Right lobe of liver (tissue), 4 donors: Measurements from ENCODE around the gene LDLRAD4.

Source experiments
- POLR2A ChIP-seq: fragments of 450-650 bp; IDR thresholded peaks from one replicate; pipeline ENCODE4 v1.6.1; 2017; ENCODE audit warnings: antibody characterized with exemption, mild to moderate bottlenecking
- TF ChIP-seq, protein P1 (sequence below), 4 donors: fragments of 200-600 bp in 3 of 4; fragments of 450-650 bp in 1 of 4; IDR thresholded peaks; one replicate each; pipeline versions ENCODE4 v1.5.1 to v1.8.0; 2016 to 2022; ENCODE audit warnings: antibody characterized with exemption in 4 of 4, mild to moderate bottlenecking in 2 of 4
- donor health status: DM: no; HTN: no; CAD: no.
- donor health status: DM: no; HTN: no; CAD: no.
- donor health status: DM: no; HTN: yes; CAD: no.

DNA sequence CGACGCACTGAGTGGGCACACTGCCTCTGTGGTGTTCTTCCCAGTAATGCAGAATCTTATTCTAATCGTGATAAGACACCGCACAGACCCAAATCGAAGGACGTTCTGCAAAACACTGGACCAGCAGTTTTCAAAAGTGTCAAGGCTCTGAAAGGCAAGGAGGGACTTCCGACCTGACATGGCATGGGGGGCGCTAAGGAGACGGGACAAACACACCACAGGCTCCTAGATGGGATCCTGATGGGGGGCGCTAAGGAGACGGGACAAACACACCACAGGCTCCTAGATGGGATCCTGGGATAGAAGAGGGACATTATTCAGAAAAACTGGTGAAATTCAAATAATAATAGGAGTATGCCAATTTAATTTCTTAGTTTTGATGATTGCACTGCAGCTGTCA, 191.4 kb downstream of the LDLRAD4 start:
- TF ChIP-seq, protein P1, sequence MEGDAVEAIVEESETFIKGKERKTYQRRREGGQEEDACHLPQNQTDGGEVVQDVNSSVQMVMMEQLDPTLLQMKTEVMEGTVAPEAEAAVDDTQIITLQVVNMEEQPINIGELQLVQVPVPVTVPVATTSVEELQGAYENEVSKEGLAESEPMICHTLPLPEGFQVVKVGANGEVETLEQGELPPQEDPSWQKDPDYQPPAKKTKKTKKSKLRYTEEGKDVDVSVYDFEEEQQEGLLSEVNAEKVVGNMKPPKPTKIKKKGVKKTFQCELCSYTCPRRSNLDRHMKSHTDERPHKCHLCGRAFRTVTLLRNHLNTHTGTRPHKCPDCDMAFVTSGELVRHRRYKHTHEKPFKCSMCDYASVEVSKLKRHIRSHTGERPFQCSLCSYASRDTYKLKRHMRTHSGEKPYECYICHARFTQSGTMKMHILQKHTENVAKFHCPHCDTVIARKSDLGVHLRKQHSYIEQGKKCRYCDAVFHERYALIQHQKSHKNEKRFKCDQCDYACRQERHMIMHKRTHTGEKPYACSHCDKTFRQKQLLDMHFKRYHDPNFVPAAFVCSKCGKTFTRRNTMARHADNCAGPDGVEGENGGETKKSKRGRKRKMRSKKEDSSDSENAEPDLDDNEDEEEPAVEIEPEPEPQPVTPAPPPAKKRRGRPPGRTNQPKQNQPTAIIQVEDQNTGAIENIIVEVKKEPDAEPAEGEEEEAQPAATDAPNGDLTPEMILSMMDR (IDR thresholded peaks at IDR 0.05), result no peak
- no peak for TF ChIP-seq POLR2A
